ENCODE measurements around the gene RIN2. TPM values are rescaled to one million over a fixed set of nuclear protein-coding genes. Genes with fewer than 3 reads are reported as not detected.

The RIN2 gene
- total RNA-seq, 2 experiments from 2014 or later: not detected

DNA sequence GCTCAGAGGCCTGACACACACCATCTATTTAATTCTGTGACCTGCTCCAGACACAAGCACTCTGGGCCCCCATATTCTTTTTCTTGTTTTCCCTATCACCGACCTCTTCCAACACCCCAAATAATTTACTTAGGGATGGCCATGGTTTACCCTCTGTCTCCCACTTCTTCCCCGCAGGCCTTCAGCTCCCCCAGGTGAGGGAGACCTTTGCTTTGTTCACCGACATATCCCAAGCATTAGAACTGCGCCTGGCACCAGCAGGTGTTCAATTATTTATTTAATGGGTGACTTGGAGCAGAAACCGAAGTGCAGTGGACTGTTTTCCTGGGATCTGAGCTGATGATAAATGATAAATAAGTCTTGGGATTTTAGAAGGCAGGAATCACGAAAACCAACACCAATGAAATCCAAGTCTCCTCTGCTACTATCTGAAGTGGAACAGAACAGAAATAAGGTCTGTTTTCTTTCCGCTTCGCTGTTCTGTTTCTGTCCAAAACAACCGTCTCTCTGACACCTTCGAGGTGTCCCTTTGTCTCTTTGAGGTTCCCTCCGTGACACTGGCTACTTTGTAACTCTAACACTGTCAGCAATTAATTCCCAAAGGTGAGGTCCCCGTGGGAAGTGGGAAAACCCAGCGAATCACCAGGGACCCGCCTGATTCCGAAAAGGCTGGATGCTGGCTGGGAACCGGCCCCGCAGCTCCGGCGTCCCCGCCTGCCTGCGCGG lies 1.1 kb upstream of the RIN2 start:
- intact Hi-C loops (cut with micrococcal nuclease): no loop called here
- H3K27me3 Mint-ChIP-seq: peaks cover 38% of the 10 kb centered on the region

DNA sequence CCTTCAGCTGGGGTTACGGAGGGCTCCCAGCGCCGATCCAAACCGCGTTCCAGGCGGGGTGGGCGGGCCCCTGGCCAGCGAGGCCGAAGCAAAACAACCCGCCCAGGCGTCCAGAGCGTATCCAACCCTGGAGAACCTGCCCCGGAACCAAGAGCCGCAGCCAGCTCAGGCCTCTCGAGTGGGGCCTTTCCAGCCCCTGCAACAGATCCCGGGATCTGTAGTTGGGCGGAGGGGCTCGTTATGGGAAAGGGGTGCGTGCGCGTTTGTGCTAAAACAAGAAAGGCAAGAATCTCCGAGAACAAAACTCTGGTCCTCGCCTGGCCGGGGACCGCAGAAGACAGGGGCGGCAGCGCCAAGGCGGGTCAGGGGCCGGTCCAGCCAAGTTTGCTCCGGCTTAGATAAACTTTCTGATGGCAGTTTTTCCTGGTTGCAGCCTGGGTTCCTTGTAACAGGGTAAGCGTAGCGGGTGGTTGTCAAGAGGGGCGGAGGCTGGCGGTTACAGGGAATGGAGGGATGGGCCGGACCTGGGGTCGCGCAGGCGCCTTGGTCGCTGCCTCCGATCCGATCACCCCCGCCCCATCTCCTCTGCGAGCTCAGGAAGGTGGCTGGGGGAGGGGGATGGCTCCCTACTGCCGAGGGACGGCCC lies 448 bp upstream of the RIN2 start:
- Mint-ChIP-seq H3K4me3 (no peak overlapping the region), H3K36me3 (ENCODE audit: low read depth) (no peaks in the 10 kb centered on the region), H3K9me3 (no peaks in the 10 kb centered on the region), H3K27me3 (peaks cover 38% of the 10 kb centered on the region), H3K27ac (no peak overlapping the region), H3K4me1 (ENCODE audit: low read depth) (no peaks in the 10 kb centered on the region)
- intact Hi-C loops (cut with micrococcal nuclease): no loop called here
- DNase-seq (peak; percentile 24), ATAC-seq (peak; percentile 37)
- CTCF ChIA-PET: no interaction called here
- POLR2A ChIA-PET: no interaction called here
- TF ChIP-seq, protein P1, sequence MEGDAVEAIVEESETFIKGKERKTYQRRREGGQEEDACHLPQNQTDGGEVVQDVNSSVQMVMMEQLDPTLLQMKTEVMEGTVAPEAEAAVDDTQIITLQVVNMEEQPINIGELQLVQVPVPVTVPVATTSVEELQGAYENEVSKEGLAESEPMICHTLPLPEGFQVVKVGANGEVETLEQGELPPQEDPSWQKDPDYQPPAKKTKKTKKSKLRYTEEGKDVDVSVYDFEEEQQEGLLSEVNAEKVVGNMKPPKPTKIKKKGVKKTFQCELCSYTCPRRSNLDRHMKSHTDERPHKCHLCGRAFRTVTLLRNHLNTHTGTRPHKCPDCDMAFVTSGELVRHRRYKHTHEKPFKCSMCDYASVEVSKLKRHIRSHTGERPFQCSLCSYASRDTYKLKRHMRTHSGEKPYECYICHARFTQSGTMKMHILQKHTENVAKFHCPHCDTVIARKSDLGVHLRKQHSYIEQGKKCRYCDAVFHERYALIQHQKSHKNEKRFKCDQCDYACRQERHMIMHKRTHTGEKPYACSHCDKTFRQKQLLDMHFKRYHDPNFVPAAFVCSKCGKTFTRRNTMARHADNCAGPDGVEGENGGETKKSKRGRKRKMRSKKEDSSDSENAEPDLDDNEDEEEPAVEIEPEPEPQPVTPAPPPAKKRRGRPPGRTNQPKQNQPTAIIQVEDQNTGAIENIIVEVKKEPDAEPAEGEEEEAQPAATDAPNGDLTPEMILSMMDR (IDR thresholded peaks at IDR 0.05): no peak

More for the DNA sequence above, 1.1 kb upstream of the RIN2 start:
- TF ChIP-seq, protein P1 (IDR thresholded peaks at IDR 0.05): no peak
- H3K4me1 Mint-ChIP-seq (ENCODE audit: low read depth): no peaks in the 10 kb centered on the region
- no peak for ATAC-seq
- H3K9me3 Mint-ChIP-seq: no peaks in the 10 kb centered on the region
- ChIA-PET POLR2A (no interaction called here), CTCF (no interaction called here)
- H3K4me3 Mint-ChIP-seq: no peak overlapping the region
- no peak for DNase-seq
- H3K36me3 Mint-ChIP-seq (ENCODE audit: low read depth): no peaks in the 10 kb centered on the region
- no peak overlapping the region for H3K27ac Mint-ChIP-seq

GRCh38 chr20:19758501-19759331 lies 658 bp downstream of the RIN2 start:
- TF ChIP-seq, protein P1 (IDR thresholded peaks at IDR 0.05): no peak
- Mint-ChIP-seq H3K4me1 (ENCODE audit: low read depth) (no peaks in the 10 kb centered on the region), H3K27me3 (peaks cover 36% of the 10 kb centered on the region), H3K9me3 (no peaks in the 10 kb centered on the region), H3K27ac (no peak overlapping the region), H3K4me3 (no peak overlapping the region), H3K36me3 (ENCODE audit: low read depth) (no peaks in the 10 kb centered on the region)
- ATAC-seq (no peak), DNase-seq (no peak)
- intact Hi-C loops (cut with micrococcal nuclease): no loop called here
- CTCF ChIA-PET: no interaction called here
- POLR2A ChIA-PET: no interaction called here

DNA sequence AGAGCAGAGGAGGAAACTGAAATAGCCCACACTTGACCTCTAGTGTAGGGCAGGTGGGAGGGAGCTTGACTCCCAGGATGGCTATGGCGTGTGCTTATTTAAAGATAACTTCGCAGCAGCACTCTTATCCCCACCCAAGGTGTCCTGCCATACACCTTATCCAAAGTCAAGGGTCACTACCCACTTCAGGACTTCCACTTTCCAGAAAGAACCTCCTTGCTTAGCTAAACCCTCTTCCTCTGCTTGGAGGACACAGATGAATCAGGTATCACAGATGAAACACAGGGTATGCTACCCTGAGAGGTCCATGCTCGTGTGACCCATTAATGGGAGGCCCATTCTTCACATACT lies 2.3 kb downstream of the RIN2 start:
- ChIA-PET POLR2A (no interaction called here), CTCF (no interaction called here)
- Mint-ChIP-seq H3K36me3 (ENCODE audit: low read depth) (no peaks in the 10 kb centered on the region), H3K4me3 (no peak overlapping the region), H3K27ac (no peak overlapping the region), H3K9me3 (no peaks in the 10 kb centered on the region), H3K27me3 (peaks cover 35% of the 10 kb centered on the region), H3K4me1 (ENCODE audit: low read depth) (no peaks in the 10 kb centered on the region)
- DNase-seq: no peak
- TF ChIP-seq, protein P1 (IDR thresholded peaks at IDR 0.05): no peak
- ATAC-seq: no peak
- intact Hi-C loops (cut with micrococcal nuclease): no loop called here

DNA sequence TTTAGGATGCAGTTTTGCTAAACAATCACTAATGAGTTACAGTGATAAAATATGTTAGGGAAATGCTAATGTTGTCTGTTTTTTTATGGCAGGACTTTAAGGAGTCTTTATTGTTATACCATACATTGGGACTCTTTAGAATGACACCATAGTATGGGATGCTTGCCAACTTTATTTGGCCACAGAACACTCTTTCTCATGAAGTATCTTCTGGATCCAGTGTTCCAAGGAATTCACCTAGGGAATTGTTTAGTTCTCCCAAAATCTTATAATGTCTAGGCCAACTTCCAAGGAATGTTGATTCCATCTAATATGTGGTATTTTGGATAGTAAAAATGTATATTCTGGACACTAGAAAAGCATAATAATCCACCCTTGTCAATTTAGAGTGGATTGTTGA lies 3.3 kb downstream of the RIN2 start:
- TF ChIP-seq, protein P1 (IDR thresholded peaks at IDR 0.05): no peak
- no peaks in the 10 kb centered on the region for H3K36me3 Mint-ChIP-seq (ENCODE audit: low read depth)
- H3K27me3 Mint-ChIP-seq: peaks cover 34% of the 10 kb centered on the region
- POLR2A ChIA-PET: no interaction called here
- CTCF ChIA-PET: no interaction called here
- no peaks in the 10 kb centered on the region for H3K9me3 Mint-ChIP-seq
- intact Hi-C loops (cut with micrococcal nuclease): no loop called here
- H3K4me3 Mint-ChIP-seq: no peak overlapping the region
- H3K4me1 Mint-ChIP-seq (ENCODE audit: low read depth): no peaks in the 10 kb centered on the region
- ATAC-seq (no peak), DNase-seq (no peak)
- no peak overlapping the region for H3K27ac Mint-ChIP-seq
